ENCODE results near the gene NCKAP5L.
"Not testable (repeated sequence)": the region's sequence is repeated elsewhere in the genome, so short reads cannot be mapped to it uniquely, and the experiment has no call there.

NCKAP5L gene

DNA sequence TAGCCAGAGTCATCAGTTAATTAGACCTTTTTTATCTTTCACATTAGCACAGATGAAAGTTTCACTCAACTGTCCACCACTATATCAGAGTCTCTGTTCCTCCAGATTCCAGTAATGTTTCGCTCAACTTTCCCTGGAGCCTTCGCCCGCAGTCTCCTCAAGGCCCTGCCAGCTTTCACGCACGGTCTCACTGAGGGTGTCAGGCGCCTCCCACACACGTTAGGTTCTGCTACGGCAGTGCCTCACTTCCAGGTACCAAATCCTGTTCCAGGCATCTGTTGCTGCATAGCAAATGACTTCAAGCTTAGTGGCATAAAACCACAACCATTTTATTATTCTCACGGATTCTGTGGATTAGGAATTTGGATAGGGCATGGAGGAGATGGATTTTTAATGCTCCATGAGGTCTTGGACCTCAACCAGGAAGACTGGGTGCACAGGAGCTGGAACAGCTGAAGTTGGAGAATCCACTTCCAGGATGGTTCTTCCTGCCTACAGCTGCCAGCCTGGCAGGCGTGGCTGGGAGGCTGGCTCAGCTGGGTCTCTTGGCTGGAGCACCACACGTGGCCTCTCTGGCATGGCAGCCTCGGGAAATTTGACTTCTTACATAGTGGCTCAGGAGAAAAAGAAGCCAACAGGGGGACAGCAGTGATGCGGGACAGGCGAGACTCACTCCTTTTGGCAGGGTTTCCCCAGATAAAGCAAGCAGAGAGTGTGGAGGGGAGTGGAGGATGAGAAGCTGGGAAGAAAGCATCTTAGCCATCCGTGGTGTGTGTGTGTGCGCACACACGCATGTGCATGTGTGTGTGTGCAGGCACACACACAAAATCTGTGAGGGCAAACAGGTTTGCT, 36.0 kb upstream of the NCKAP5L start:
- no peak for DNase-seq

- DNase-seq = not testable (repeated sequence)
These were observed 32.7 kb upstream of the NCKAP5L start for GRCh38 chr12:49860921-49861320.

GRCh38 chr12:49855890-49856289, 27.7 kb upstream of the NCKAP5L start:
- DNase-seq = not testable (repeated sequence)

DNA sequence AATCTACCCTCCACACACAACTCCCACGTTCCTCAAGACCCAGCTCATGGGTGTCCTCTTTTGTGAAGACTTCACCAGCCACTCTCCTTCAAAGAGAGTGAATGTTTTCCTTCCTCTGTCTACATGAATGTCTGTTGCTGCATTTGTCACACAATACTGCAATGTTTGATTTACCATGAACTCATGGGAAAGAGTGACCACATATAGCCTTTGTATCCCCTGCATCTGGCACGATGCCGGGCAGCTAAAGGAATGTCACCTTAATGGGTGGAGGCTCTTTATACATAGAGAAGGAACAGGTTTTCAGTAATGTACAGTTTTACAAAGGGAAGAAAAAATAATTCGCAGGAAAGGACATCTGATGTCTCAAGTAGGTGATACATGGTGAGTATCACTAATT, 26.8 kb upstream of the NCKAP5L start:
- DNase-seq = no peak

GRCh38 chr12:49853671-49854070, 25.5 kb upstream of the NCKAP5L start:
- no peak for DNase-seq

DNA sequence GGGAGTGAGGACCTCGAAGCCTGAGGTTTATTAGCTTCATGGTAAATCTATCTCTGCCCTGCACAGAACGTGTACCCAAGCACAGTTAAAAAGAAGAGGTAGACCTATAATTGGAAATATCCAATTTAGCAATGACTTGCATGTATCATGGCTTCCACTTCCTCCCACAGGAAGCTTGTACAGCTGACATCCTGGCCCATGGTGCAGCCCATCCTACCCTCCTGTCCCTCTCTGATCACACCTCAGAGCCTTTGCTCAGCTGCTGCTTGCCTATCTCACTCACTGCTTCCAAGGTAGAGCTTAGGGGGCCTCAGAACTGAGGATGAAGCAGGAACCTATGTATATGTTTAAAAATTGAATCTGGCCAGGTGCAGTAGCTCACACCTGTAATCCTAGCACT, 18.9 kb upstream of the NCKAP5L start:
- no peak for DNase-seq

- no peak for DNase-seq
These were observed 17.8 kb upstream of the NCKAP5L start for GRCh38 chr12:49846032-49846431.

DNA sequence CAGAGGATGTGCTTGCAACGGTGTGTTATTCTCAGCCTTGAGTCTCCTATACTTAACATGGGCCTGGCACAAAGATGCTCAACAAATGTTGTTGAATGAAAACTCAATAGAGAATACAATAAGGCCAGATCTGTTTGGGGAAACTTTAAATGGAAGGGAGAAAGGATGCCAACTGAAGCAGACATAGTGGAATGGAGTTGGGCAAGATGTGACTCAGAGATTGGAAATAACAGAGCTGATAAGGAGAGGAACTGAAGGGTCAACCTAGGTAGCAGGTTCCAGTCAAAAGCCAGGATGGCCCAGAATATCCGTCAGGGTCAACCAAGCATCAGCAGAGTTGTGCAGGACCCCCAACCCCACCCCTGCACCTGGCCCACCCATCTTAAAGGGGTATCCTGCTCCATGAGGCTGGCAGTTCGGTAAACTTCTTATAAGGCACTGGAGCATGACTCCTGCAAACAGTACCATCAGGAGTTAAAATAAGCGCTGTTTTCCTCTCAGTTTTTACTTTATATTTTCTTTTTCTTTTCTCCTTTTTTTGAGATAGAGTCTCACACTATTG, 15.7 kb upstream of the NCKAP5L start:
- DNase-seq = no peak

DNA sequence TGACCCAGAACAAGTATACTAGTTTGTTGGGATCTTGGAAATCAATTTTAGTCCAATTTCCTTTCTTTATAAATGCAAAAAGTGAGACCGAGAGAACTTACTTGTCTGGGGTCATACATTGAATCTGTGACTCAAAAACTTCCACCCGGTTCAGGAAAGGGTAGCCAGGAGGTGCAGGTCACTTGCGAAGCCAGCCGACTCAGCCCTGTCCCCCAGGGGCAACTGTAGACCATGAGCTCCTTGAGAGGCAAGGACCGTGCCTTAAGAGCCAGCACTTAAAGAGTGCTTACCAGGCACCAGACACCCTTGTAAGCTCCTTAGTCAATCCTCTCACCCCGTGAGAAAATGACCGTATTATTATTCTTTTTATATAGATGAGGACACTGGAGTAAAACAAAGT, 15.2 kb upstream of the NCKAP5L start:
- no peak for DNase-seq

DNA sequence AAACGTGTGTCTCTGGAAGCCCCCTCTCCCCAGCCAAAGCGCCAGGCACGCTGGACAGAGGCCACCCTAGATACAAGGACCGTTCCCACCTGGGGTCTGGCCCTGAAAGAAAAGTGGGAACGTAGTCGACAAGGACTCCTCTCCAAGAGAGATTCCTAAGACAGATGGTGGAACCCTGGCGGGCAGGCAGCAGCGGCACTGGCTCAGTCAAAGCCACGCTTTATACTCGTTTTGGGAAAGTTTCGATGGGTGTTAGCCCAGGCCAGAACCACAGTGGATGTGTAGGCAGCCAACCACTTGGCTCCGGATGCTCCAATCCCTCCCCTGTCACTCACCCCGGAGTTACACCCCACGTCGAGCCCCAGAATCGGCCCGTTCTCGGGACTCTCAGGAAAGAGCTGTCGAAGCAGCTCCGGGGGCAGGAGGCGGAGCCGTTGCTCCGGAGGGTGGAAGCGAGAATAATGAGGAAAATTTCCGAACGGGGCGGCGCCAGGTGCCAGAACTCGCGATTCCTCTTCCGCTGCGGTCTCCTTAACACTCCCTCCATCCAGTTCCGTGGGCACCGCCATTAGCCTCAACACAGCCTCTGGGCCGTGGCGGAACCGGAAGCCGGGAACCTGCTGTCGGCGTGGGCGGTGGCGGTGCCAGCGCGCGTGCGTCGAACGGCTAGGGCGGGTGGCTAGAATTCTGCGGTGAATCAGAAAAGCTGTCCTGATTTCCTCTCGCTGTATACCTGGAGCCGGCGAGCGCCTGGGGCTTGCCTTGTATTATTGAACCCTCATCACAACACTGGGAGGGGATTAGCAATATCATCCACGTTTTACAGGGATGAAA, 14.5 kb upstream of the NCKAP5L start, which contains the start of gene BCDIN3D:
Gene BCDIN3D (minus strand): TSS at position 588 of the 834 bp plus-strand sequence. CDS start 19 bp downstream, at position 569.
- peak; percentile 84 to 90 (median 88) for DNase-seq

GRCh38 chr12:49838973-49839633, 10.9 kb upstream of the NCKAP5L start:
- peak in 5 of 6 experiments; percentile 14 to 62 (median 20) for DNase-seq

- no peak for DNase-seq
These were observed 4.7 kb upstream of the NCKAP5L start for GRCh38 chr12:49832836-49833421.

DNA sequence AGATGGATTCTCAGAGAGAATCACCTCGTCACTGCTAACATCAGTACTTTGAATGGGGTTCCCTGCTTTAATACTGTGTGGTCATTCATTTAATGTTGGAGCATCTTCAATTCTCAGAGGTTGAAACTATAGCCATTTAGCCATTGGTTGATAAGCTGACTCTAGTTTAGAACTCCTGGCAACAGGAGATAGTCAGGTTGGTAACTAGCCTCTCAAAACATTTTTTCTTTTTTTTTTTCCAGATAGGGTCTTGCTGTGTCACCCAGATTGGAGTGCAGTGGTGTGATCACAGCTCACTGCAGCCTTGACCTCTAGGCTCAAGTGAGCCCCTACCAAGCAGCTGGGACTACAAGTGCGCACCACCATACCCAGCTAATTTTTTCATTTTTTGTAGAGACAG, 3.5 kb upstream of the NCKAP5L start:
- no peak for DNase-seq

GRCh38 chr12:49827401-49828099, 663 bp downstream of the NCKAP5L start:
- peak in 5 of 6 experiments; percentile 19 to 56 (median 45) for DNase-seq

DNA sequence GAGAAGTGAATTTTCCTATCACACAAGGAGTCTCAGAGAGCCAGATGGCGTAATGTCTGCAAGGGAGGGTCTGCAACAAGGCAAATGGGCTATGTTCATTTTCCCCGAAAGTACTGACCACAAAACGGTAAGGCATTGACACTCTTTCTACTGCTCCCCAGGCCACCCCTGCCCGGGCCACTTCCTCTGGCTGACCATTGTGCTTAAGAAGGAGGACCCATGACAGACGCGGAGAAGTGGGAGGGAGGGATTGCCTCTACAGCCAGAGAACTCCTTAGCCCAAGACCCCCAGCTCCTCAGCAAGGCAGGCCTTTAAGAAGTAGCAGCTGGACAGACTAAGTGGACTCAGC, 1.2 kb downstream of the NCKAP5L start:
- no peak for DNase-seq

DNA sequence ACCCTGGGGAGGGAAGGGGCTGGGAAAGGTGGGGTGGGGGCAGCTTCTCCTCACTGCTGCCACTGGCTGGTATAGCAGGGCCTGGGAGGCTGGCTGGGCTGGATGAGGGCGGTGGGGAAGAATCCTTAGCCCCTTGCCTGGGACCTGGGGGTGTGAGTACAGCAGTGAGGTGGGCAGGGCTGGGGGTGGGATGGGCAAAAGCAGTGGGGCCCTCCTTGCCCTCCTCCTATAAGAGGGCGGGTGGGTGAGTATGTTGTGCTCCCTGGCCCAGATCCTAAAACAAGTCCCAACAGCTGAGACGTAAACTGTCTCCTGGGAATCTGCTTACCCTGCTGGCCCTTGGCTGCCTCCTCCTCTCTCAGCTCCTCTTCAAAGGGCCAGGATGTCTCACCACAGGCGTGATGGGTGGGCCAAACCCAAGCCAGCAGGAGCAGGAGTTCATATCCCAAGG, 2.2 kb downstream of the NCKAP5L start:
- no peak for DNase-seq

- DNase-seq = no peak
These were observed 2.7 kb downstream of the NCKAP5L start for GRCh38 chr12:49825360-49825970.

- no peak for DNase-seq
These were observed 3.3 kb downstream of the NCKAP5L start for GRCh38 chr12:49824895-49825294.

- no peak for DNase-seq
These were observed 3.8 kb downstream of the NCKAP5L start for GRCh38 chr12:49824416-49824815.

DNA sequence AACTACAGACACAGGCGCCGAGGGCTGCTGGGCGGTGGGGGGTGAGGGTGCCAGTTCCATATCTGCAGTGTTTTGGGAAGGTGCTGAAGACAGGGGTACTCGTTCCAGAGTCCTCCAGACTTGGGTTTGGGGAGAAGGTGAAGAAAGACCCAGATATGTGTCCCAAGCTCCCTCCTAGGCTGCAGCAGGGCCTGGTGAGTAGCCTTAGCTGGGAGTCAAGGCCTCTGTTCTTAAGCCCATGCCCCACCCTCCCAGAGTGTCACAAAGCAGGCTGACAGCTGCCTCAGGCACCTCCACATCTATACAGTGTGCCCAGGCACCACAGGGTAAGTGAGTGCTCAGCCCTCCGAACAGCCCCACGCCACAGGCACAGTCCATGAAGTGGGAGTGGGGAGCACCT, 4.3 kb downstream of the NCKAP5L start:
- DNase-seq = no peak

GRCh38 chr12:49823350-49823749, 4.9 kb downstream of the NCKAP5L start:
- no peak for DNase-seq

Measured in stimulated activated naive CD4-positive, alpha-beta T cell (primary cell).